HG03064 (cell line): ENCODE results near the gene FOXP1.

Experiments used
- ATAC-seq: cut with Tn5 transposase; IDR thresholded peaks from one replicate; pipeline ENCODE4 v1.9.1; 2021; ENCODE audit warnings: low read depth; ENCODE audit not compliant: unreplicated experiment

The FOXP1 gene

GRCh38 chr3:71102111-71102983, 481.2 kb downstream of the FOXP1 start:
- no peak for ATAC-seq

GRCh38 chr3:71101626-71102025, 481.9 kb downstream of the FOXP1 start:
- no peak for ATAC-seq

GRCh38 chr3:71101014-71101413, 482.5 kb downstream of the FOXP1 start:
- no peak for ATAC-seq

GRCh38 chr3:71099997-71100719, 483.4 kb downstream of the FOXP1 start:
- no peak for ATAC-seq

- no peak for ATAC-seq
Measured at GRCh38 chr3:71097557-71097956, 486.0 kb downstream of the FOXP1 start.

- ATAC-seq = no peak
Measured at GRCh38 chr3:71095511-71096291, 487.8 kb downstream of the FOXP1 start.

- ATAC-seq = no peak
Measured at GRCh38 chr3:71094658-71095209, 488.8 kb downstream of the FOXP1 start.

GRCh38 chr3:71092665-71093064, 490.9 kb downstream of the FOXP1 start:
- no peak for ATAC-seq

- no peak for ATAC-seq
Measured at GRCh38 chr3:71090207-71090606, 493.3 kb downstream of the FOXP1 start.

- ATAC-seq = no peak
Measured at GRCh38 chr3:71089271-71089847, 494.2 kb downstream of the FOXP1 start.

- no peak for ATAC-seq
Measured at GRCh38 chr3:71088742-71089141, 494.8 kb downstream of the FOXP1 start.

- no peak for ATAC-seq
Measured at GRCh38 chr3:71088019-71088708, 495.4 kb downstream of the FOXP1 start.

GRCh38 chr3:71087143-71088018, 496.1 kb downstream of the FOXP1 start:
- peak; percentile 95 for ATAC-seq

- ATAC-seq = no peak
Measured at GRCh38 chr3:71086777-71087142, 496.8 kb downstream of the FOXP1 start.

- no peak for ATAC-seq
Measured at GRCh38 chr3:71083726-71084131, 499.8 kb downstream of the FOXP1 start.

- no peak for ATAC-seq
Measured at GRCh38 chr3:71082833-71083232, 500.7 kb downstream of the FOXP1 start.

GRCh38 chr3:71080517-71081083, 502.9 kb downstream of the FOXP1 start:
- no peak for ATAC-seq

- ATAC-seq = no peak
Measured at GRCh38 chr3:71078723-71079525, 504.6 kb downstream of the FOXP1 start.
